Mesendoderm (in vitro differentiated cells): ENCODE measurements around the gene CD3E.
A peak's percentile ranks its signal among the peaks of the same experiment; 100 is the strongest.

ENCODE experiments used
- DNase-seq: peaks from one replicate; pipeline ENCODE4 v3.0.0; 2013
- H2AK5ac ChIP-seq: 2 replicates; pipeline ENCODE4 v1.6.1; 2013; ENCODE audit warnings: low read length, inconsistent platforms
- H2BK120ac ChIP-seq: 2 replicates; pipeline ENCODE4 v1.6.1; 2013; ENCODE audit warnings: low read depth, mild to moderate bottlenecking, low read length, moderate library complexity, mixed read lengths
- H2BK15ac ChIP-seq: replicated peaks from 2 replicates; pipeline ENCODE4 v1.6.1; 2013; ENCODE audit warnings: low read depth, mild to moderate bottlenecking, moderate library complexity
- H2BK5ac ChIP-seq: 2 replicates; pipeline ENCODE4 v1.6.1; 2013; ENCODE audit warnings: low read length, inconsistent platforms
- H3K18ac ChIP-seq: 2 replicates; pipeline ENCODE4 v1.6.1; 2013; ENCODE audit warnings: mild to moderate bottlenecking, low read length, mixed read lengths
- H3K23ac ChIP-seq: one replicate; pipeline ENCODE4 v1.6.1; 2013; ENCODE audit warnings: low read length
- H3K27ac ChIP-seq: 2 replicates; pipeline ENCODE4 v1.5.1; 2013; ENCODE audit warnings: low read depth, mild to moderate bottlenecking, inconsistent platforms, low read length, moderate library complexity
- H3K27me3 ChIP-seq: 2 replicates; pipeline ENCODE4 v1.6.1; 2013; ENCODE audit warnings: low read length, control low read depth, mild to moderate bottlenecking, inconsistent platforms; ENCODE audit not compliant: insufficient read depth, poor library complexity
- H3K36me3 ChIP-seq: 2 replicates; pipeline ENCODE4 v1.6.1; 2013; ENCODE audit warnings: low read length, inconsistent platforms; ENCODE audit not compliant: control insufficient read depth, insufficient read depth
- H3K4ac ChIP-seq: one replicate; pipeline ENCODE4 v1.6.1; 2013; ENCODE audit warnings: low read depth, mild to moderate bottlenecking, low read length, moderate library complexity
- H3K4me1 ChIP-seq: 2 replicates; pipeline ENCODE4 v1.6.1; 2013; ENCODE audit warnings: low read depth, low read length, inconsistent platforms; ENCODE audit not compliant: control insufficient read depth
- H3K4me2 ChIP-seq: 2 replicates; pipeline ENCODE4 v1.6.1; 2013; ENCODE audit warnings: low read length
- H3K4me3 ChIP-seq: 2 replicates; pipeline ENCODE4 v1.5.1; 2013; ENCODE audit warnings: mild to moderate bottlenecking, low read length
- H3K56ac ChIP-seq: one replicate; pipeline ENCODE4 v1.6.1; 2013; ENCODE audit warnings: low read length
- H3K79me1 ChIP-seq: 2 replicates; pipeline ENCODE4 v1.6.1; 2013; ENCODE audit warnings: low read length, inconsistent platforms
- H3K79me2 ChIP-seq: 2 replicates; pipeline ENCODE4 v1.6.1; 2013; ENCODE audit warnings: mild to moderate bottlenecking, low read length; ENCODE audit not compliant: control insufficient read depth, insufficient read depth
- H3K9ac ChIP-seq: 2 replicates; pipeline ENCODE4 v1.6.1; 2013; ENCODE audit warnings: low read length, inconsistent platforms
- H4K5ac ChIP-seq: one replicate; pipeline ENCODE4 v1.6.1; 2013; ENCODE audit warnings: low read length
- H4K8ac ChIP-seq: one replicate; pipeline ENCODE4 v1.6.1; 2013; ENCODE audit warnings: low read depth, mild to moderate bottlenecking, control low read depth, low read length, moderate library complexity
- WGBS: extraction: QIAGEN DNeasy Blood & Tissue Kit; methylation state at CpG from one replicate; pipeline ENCODE4 v1.1.7; 2013; ENCODE audit warnings: low lambda C conversion rate, missing lambda C conversion rate; ENCODE audit not compliant: insufficient coverage; ENCODE audit errors: extremely low coverage; 5-methylcytosine and 5-hydroxymethylcytosine counted together

CD3E gene

GRCh38 chr11:118291477-118292135, 12.9 kb upstream of the CD3E start:
- Histone ChIP-seq H4K5ac (no peak overlapping the region), H3K36me3 (no peaks in the 10 kb centered on the region), H2AK5ac (no peak overlapping the region), H2BK5ac (no peak overlapping the region), H3K23ac (no peak overlapping the region), H3K9ac (no peak overlapping the region), H3K79me2 (no peaks in the 10 kb centered on the region), H4K8ac (no peak overlapping the region), H2BK120ac (no peak overlapping the region), H3K27me3 (no peaks in the 10 kb centered on the region), H3K27ac (no peak overlapping the region), H2BK15ac (no peak overlapping the region), H3K56ac (no peak overlapping the region), H3K4ac (no peak overlapping the region), H3K18ac (no peak overlapping the region), H3K4me1 (no peaks in the 10 kb centered on the region), H3K79me1 (no peaks in the 10 kb centered on the region), H3K4me3 (no peak overlapping the region), H3K4me2 (no peak overlapping the region)
- DNase-seq, result no peak
- WGBS, result no CpG with 5 or more reads among the region's 9 CpGs

GRCh38 chr11:118294053-118294452, 10.5 kb upstream of the CD3E start:
- H3K79me1 ChIP-seq, result no peaks in the 10 kb centered on the region
- H3K4me1 ChIP-seq, result no peaks in the 10 kb centered on the region
- H4K8ac ChIP-seq, result no peak overlapping the region
- no CpG with 5 or more reads among the region's 2 CpGs for WGBS
- no peak overlapping the region for H3K18ac ChIP-seq
- no peak overlapping the region for H3K4me2 ChIP-seq
- H4K5ac ChIP-seq, result no peak overlapping the region
- H3K36me3 ChIP-seq, result no peaks in the 10 kb centered on the region
- H3K4ac ChIP-seq, result no peak overlapping the region
- no peak overlapping the region for H3K9ac ChIP-seq
- no peak overlapping the region for H2BK5ac ChIP-seq
- no peak overlapping the region for H3K23ac ChIP-seq
- H3K27me3 ChIP-seq, result no peaks in the 10 kb centered on the region
- no peak overlapping the region for H2BK15ac ChIP-seq
- H3K27ac ChIP-seq, result no peak overlapping the region
- no peak overlapping the region for H2AK5ac ChIP-seq
- no peaks in the 10 kb centered on the region for H3K79me2 ChIP-seq
- H3K56ac ChIP-seq, result no peak overlapping the region
- no peak for DNase-seq
- no peak overlapping the region for H2BK120ac ChIP-seq
- no peak overlapping the region for H3K4me3 ChIP-seq

- H3K79me2 ChIP-seq, result no peaks in the 10 kb centered on the region
- H3K36me3 ChIP-seq, result no peaks in the 10 kb centered on the region
- H3K4ac ChIP-seq, result no peak overlapping the region
- no peak overlapping the region for H2BK15ac ChIP-seq
- no CpG with 5 or more reads among the region's 5 CpGs for WGBS
- no peak overlapping the region for H4K5ac ChIP-seq
- H2BK5ac ChIP-seq, result no peak overlapping the region
- no peak overlapping the region for H3K18ac ChIP-seq
- H3K9ac ChIP-seq, result no peak overlapping the region
- H2AK5ac ChIP-seq, result no peak overlapping the region
- H3K4me2 ChIP-seq, result no peak overlapping the region
- H3K79me1 ChIP-seq, result no peaks in the 10 kb centered on the region
- no peak overlapping the region for H4K8ac ChIP-seq
- H3K23ac ChIP-seq, result no peak overlapping the region
- no peak overlapping the region for H3K4me3 ChIP-seq
- H3K56ac ChIP-seq, result no peak overlapping the region
- no peak overlapping the region for H2BK120ac ChIP-seq
- no peaks in the 10 kb centered on the region for H3K4me1 ChIP-seq
- no peak overlapping the region for H3K27ac ChIP-seq
- no peaks in the 10 kb centered on the region for H3K27me3 ChIP-seq
- no peak for DNase-seq
Measured at GRCh38 chr11:118295199-118295598, 9.3 kb upstream of the CD3E start.

- H3K4me1 ChIP-seq, result no peaks in the 10 kb centered on the region
- H3K4me3 ChIP-seq, result no peak overlapping the region
- H3K27me3 ChIP-seq, result no peaks in the 10 kb centered on the region
Measured at GRCh38 chr11:118295815-118296454, 8.6 kb upstream of the CD3E start.

GRCh38 chr11:118301600-118302195, 2.8 kb upstream of the CD3E start:
- H3K79me2 ChIP-seq, result no peaks in the 10 kb centered on the region
- no peak overlapping the region for H3K4me2 ChIP-seq
- no peak overlapping the region for H2BK15ac ChIP-seq
- no peak overlapping the region for H3K56ac ChIP-seq
- no peak overlapping the region for H3K18ac ChIP-seq
- no peak overlapping the region for H2AK5ac ChIP-seq
- DNase-seq, result no peak
- no peaks in the 10 kb centered on the region for H3K36me3 ChIP-seq
- H4K8ac ChIP-seq, result no peak overlapping the region
- no peak overlapping the region for H3K4ac ChIP-seq
- no peak overlapping the region for H3K23ac ChIP-seq
- no peaks in the 10 kb centered on the region for H3K4me1 ChIP-seq
- H3K79me1 ChIP-seq, result no peaks in the 10 kb centered on the region
- no peak overlapping the region for H3K27ac ChIP-seq
- H3K9ac ChIP-seq, result no peak overlapping the region
- no CpG with 5 or more reads among the region's 8 CpGs for WGBS
- no peak overlapping the region for H3K4me3 ChIP-seq
- no peaks in the 10 kb centered on the region for H3K27me3 ChIP-seq
- no peak overlapping the region for H4K5ac ChIP-seq
- H2BK5ac ChIP-seq, result no peak overlapping the region
- no peak overlapping the region for H2BK120ac ChIP-seq

More at GRCh38 chr11:118295815-118296454, 8.6 kb upstream of the CD3E start:
- H2BK120ac ChIP-seq, result no peak overlapping the region
- H4K5ac ChIP-seq, result no peak overlapping the region
- H4K8ac ChIP-seq, result no peak overlapping the region
- no peak overlapping the region for H3K4ac ChIP-seq
- no peaks in the 10 kb centered on the region for H3K79me2 ChIP-seq
- H3K79me1 ChIP-seq, result no peaks in the 10 kb centered on the region
- H3K4me2 ChIP-seq, result no peak overlapping the region
- no peaks in the 10 kb centered on the region for H3K36me3 ChIP-seq
- H3K56ac ChIP-seq, result no peak overlapping the region
- WGBS, result no CpG with 5 or more reads among the region's 3 CpGs
- H3K9ac ChIP-seq, result no peak overlapping the region
- DNase-seq, result peak; percentile 54
- H2BK15ac ChIP-seq, result no peak overlapping the region
- H3K18ac ChIP-seq, result no peak overlapping the region
- no peak overlapping the region for H3K27ac ChIP-seq
- no peak overlapping the region for H2BK5ac ChIP-seq
- no peak overlapping the region for H3K23ac ChIP-seq
- no peak overlapping the region for H2AK5ac ChIP-seq
